Measurements from ENCODE around the gene RASSF5.

The RASSF5 gene

GRCh38 chr1:206555473-206555935, 48.2 kb downstream of the RASSF5 start:
- Histone ChIP-seq H3K4me3 (ENCODE audit: low read length) (no peak overlapping the region), H3K4me1 (ENCODE audit: insufficient read depth, low read length) (peaks cover 21% of the 10 kb centered on the region), H3K27me3 (ENCODE audit: insufficient read depth, low read length) (peaks cover 75% of the 10 kb centered on the region), H3K9me3 (ENCODE audit: low read length) (no peaks in the 10 kb centered on the region), H3K36me3 (ENCODE audit: insufficient read depth, low read length) (no peaks in the 10 kb centered on the region), H2AFZ (ENCODE audit: low read depth, low read length) (no peak overlapping the region)

GRCh38 chr1:206556047-206556749, 48.9 kb downstream of the RASSF5 start:
- Histone ChIP-seq H3K4me3 (ENCODE audit: low read length) (no peak overlapping the region), H3K4me1 (ENCODE audit: insufficient read depth, low read length) (peaks cover 21% of the 10 kb centered on the region)

GRCh38 chr1:206556750-206557635, 49.7 kb downstream of the RASSF5 start:
- peaks cover 21% of the 10 kb centered on the region for H3K4me1 ChIP-seq (ENCODE audit: insufficient read depth, low read length)
- peaks cover 68% of the 10 kb centered on the region for H3K27me3 ChIP-seq (ENCODE audit: insufficient read depth, low read length)
- peak overlapping the region; percentile 32 for H3K4me3 ChIP-seq (ENCODE audit: low read length)
- peak overlapping the region; percentile 56 for H2AFZ ChIP-seq (ENCODE audit: low read depth, low read length)
- H3K9me3 ChIP-seq (ENCODE audit: low read length): no peaks in the 10 kb centered on the region
- no peaks in the 10 kb centered on the region for H3K36me3 ChIP-seq (ENCODE audit: insufficient read depth, low read length)

More at GRCh38 chr1:206556047-206556749, 48.9 kb downstream of the RASSF5 start:
- Histone ChIP-seq H2AFZ (ENCODE audit: low read depth, low read length) (no peak overlapping the region), H3K27me3 (ENCODE audit: insufficient read depth, low read length) (peaks cover 74% of the 10 kb centered on the region), H3K9me3 (ENCODE audit: low read length) (no peaks in the 10 kb centered on the region), H3K36me3 (ENCODE audit: insufficient read depth, low read length) (no peaks in the 10 kb centered on the region)

GRCh38 chr1:206557636-206558473, 50.5 kb downstream of the RASSF5 start:
- peaks cover 21% of the 10 kb centered on the region for H3K4me1 ChIP-seq (ENCODE audit: insufficient read depth, low read length)
- H3K36me3 ChIP-seq (ENCODE audit: insufficient read depth, low read length): no peaks in the 10 kb centered on the region
- peaks cover 64% of the 10 kb centered on the region for H3K27me3 ChIP-seq (ENCODE audit: insufficient read depth, low read length)
- peak overlapping the region; percentile 56 for H2AFZ ChIP-seq (ENCODE audit: low read depth, low read length)
- H3K4me3 ChIP-seq (ENCODE audit: low read length): peak overlapping the region; percentile 32
- no peaks in the 10 kb centered on the region for H3K9me3 ChIP-seq (ENCODE audit: low read length)

GRCh38 chr1:206558794-206559671, 51.7 kb downstream of the RASSF5 start:
- Histone ChIP-seq H2AFZ (ENCODE audit: low read depth, low read length) (no peak overlapping the region), H3K27me3 (ENCODE audit: insufficient read depth, low read length) (peaks cover 64% of the 10 kb centered on the region), H3K4me1 (ENCODE audit: insufficient read depth, low read length) (peaks cover 21% of the 10 kb centered on the region), H3K36me3 (ENCODE audit: insufficient read depth, low read length) (no peaks in the 10 kb centered on the region), H3K9me3 (ENCODE audit: low read length) (no peaks in the 10 kb centered on the region), H3K4me3 (ENCODE audit: low read length) (no peak overlapping the region)

GRCh38 chr1:206559672-206559995, 52.3 kb downstream of the RASSF5 start:
- no peak overlapping the region for H3K4me3 ChIP-seq (ENCODE audit: low read length)
- H3K4me1 ChIP-seq (ENCODE audit: insufficient read depth, low read length): peaks cover 21% of the 10 kb centered on the region
- H3K36me3 ChIP-seq (ENCODE audit: insufficient read depth, low read length): no peaks in the 10 kb centered on the region
- peaks cover 64% of the 10 kb centered on the region for H3K27me3 ChIP-seq (ENCODE audit: insufficient read depth, low read length)
- no peaks in the 10 kb centered on the region for H3K9me3 ChIP-seq (ENCODE audit: low read length)
- H2AFZ ChIP-seq (ENCODE audit: low read depth, low read length): no peak overlapping the region

- peaks cover 64% of the 10 kb centered on the region for H3K27me3 ChIP-seq (ENCODE audit: insufficient read depth, low read length)
- H2AFZ ChIP-seq (ENCODE audit: low read depth, low read length): no peak overlapping the region
- no peaks in the 10 kb centered on the region for H3K9me3 ChIP-seq (ENCODE audit: low read length)
- peaks cover 21% of the 10 kb centered on the region for H3K4me1 ChIP-seq (ENCODE audit: insufficient read depth, low read length)
- H3K36me3 ChIP-seq (ENCODE audit: insufficient read depth, low read length): no peaks in the 10 kb centered on the region
- H3K4me3 ChIP-seq (ENCODE audit: low read length): no peak overlapping the region
These were observed 52.8 kb downstream of the RASSF5 start for GRCh38 chr1:206560007-206560716.

- Histone ChIP-seq H3K27me3 (ENCODE audit: insufficient read depth, low read length) (peaks cover 52% of the 10 kb centered on the region), H2AFZ (ENCODE audit: low read depth, low read length) (no peak overlapping the region), H3K4me1 (ENCODE audit: insufficient read depth, low read length) (peaks cover 13% of the 10 kb centered on the region), H3K36me3 (ENCODE audit: insufficient read depth, low read length) (no peaks in the 10 kb centered on the region), H3K4me3 (ENCODE audit: low read length) (no peak overlapping the region), H3K9me3 (ENCODE audit: low read length) (no peaks in the 10 kb centered on the region)
These were observed 56.3 kb downstream of the RASSF5 start for GRCh38 chr1:206563367-206564207.

- Histone ChIP-seq H3K36me3 (ENCODE audit: insufficient read depth, low read length) (no peaks in the 10 kb centered on the region), H3K27me3 (ENCODE audit: insufficient read depth, low read length) (peaks cover 34% of the 10 kb centered on the region), H3K4me3 (ENCODE audit: low read length) (no peak overlapping the region), H3K9me3 (ENCODE audit: low read length) (no peaks in the 10 kb centered on the region), H2AFZ (ENCODE audit: low read depth, low read length) (no peak overlapping the region), H3K4me1 (ENCODE audit: insufficient read depth, low read length) (no peaks in the 10 kb centered on the region)
These were observed 58.7 kb downstream of the RASSF5 start for GRCh38 chr1:206565995-206566394.

- H3K9me3 ChIP-seq (ENCODE audit: low read length): no peaks in the 10 kb centered on the region
- no peaks in the 10 kb centered on the region for H3K4me1 ChIP-seq (ENCODE audit: insufficient read depth, low read length)
- no peaks in the 10 kb centered on the region for H3K36me3 ChIP-seq (ENCODE audit: insufficient read depth, low read length)
- no peak overlapping the region for H2AFZ ChIP-seq (ENCODE audit: low read depth, low read length)
- no peak overlapping the region for H3K4me3 ChIP-seq (ENCODE audit: low read length)
- H3K27me3 ChIP-seq (ENCODE audit: insufficient read depth, low read length): peaks cover 34% of the 10 kb centered on the region
These were observed 59.7 kb downstream of the RASSF5 start for GRCh38 chr1:206566999-206567398.

- Histone ChIP-seq H3K9me3 (ENCODE audit: low read length) (no peaks in the 10 kb centered on the region), H3K36me3 (ENCODE audit: insufficient read depth, low read length) (no peaks in the 10 kb centered on the region), H3K4me1 (ENCODE audit: insufficient read depth, low read length) (no peaks in the 10 kb centered on the region), H2AFZ (ENCODE audit: low read depth, low read length) (no peak overlapping the region), H3K27me3 (ENCODE audit: insufficient read depth, low read length) (peaks cover 35% of the 10 kb centered on the region), H3K4me3 (ENCODE audit: low read length) (no peak overlapping the region)
These were observed 60.9 kb downstream of the RASSF5 start for GRCh38 chr1:206568256-206568655.
